Adipocyte (in vitro differentiated cells): Measurements from ENCODE around the gene ELP4.

Experiments
- DNase-seq: peaks from one replicate; pipeline ENCODE4 v3.0.0-alpha.2; 2015; ENCODE audit warnings: low read depth
- H3K27me3 ChIP-seq: replicated peaks from 2 replicates; pipeline ENCODE4 v1.7.0; 2013; ENCODE audit warnings: mild to moderate bottlenecking, low read length, moderate library complexity; ENCODE audit not compliant: control insufficient read depth, insufficient read depth
- H3K36me3 ChIP-seq: 2 replicates; pipeline ENCODE4 v1.7.0; 2013; ENCODE audit warnings: low read length, mild to moderate bottlenecking, moderate library complexity; ENCODE audit not compliant: control insufficient read depth, insufficient read depth, severe bottlenecking
- H3K4me1 ChIP-seq: 2 replicates; pipeline ENCODE4 v1.7.0; 2013; ENCODE audit warnings: mild to moderate bottlenecking, low read length, moderate library complexity; ENCODE audit not compliant: control insufficient read depth, insufficient read depth
- H3K4me3 ChIP-seq: 2 replicates; pipeline ENCODE4 v1.7.0; 2013; ENCODE audit warnings: mild to moderate bottlenecking, low read length, moderate library complexity
- H3K9ac ChIP-seq: 2 replicates; pipeline ENCODE4 v1.7.0; 2013; ENCODE audit warnings: mild to moderate bottlenecking, low read length, moderate library complexity
- H3K9me3 ChIP-seq: 2 replicates; pipeline ENCODE4 v1.7.0; 2013; ENCODE audit warnings: mild to moderate bottlenecking, low read length, moderate library complexity; ENCODE audit not compliant: control insufficient read depth

Gene ELP4

GRCh38 chr11:31834237-31834636 lies 324.7 kb downstream of the ELP4 start:
- Histone ChIP-seq H3K9ac (no peak overlapping the region), H3K27me3 (peaks cover 71% of the 10 kb centered on the region), H3K4me1 (no peaks in the 10 kb centered on the region), H3K4me3 (no peak overlapping the region), H3K9me3 (peaks cover 6% of the 10 kb centered on the region), H3K36me3 (no peaks in the 10 kb centered on the region)
- DNase-seq = no peak
